GM19395 (cell line): Measurements from ENCODE around the gene NPW.

ENCODE experiments used
- ATAC-seq: cut with Tn5 transposase; IDR thresholded peaks from one replicate; pipeline ENCODE4 v1.9.1; 2021; ENCODE audit warnings: mild to moderate bottlenecking, moderate library complexity; ENCODE audit not compliant: unreplicated experiment

Gene NPW

GRCh38 chr16:2047330-2048115, 27.9 kb downstream of the NPW start, which contains the start of the genes NTHL1 and TSC2:
TSS of gene NTHL1 (minus strand) at chr16:2047834. CDS start at chr16:2047823, 11 bp downstream.
TSS of gene TSC2 (plus strand) at chr16:2047985. CDS start at chr16:2048616, 631 bp downstream.
- ATAC-seq = peak; percentile 80

- ATAC-seq = no peak
Measured at GRCh38 chr16:2048116-2048543, 28.5 kb downstream of the NPW start.

- no peak for ATAC-seq
Measured at GRCh38 chr16:2053211-2053610, 33.6 kb downstream of the NPW start.

GRCh38 chr16:2053897-2054296, 34.3 kb downstream of the NPW start:
- ATAC-seq = no peak

GRCh38 chr16:2054543-2055245, 35.1 kb downstream of the NPW start:
- no peak for ATAC-seq

- ATAC-seq = no peak
Measured at GRCh38 chr16:2056077-2056476, 36.5 kb downstream of the NPW start.

GRCh38 chr16:2056681-2057407, 37.3 kb downstream of the NPW start:
- no peak for ATAC-seq

- no peak for ATAC-seq
Measured at GRCh38 chr16:2057438-2057837, 37.9 kb downstream of the NPW start.

GRCh38 chr16:2058420-2058819, 38.8 kb downstream of the NPW start:
- no peak for ATAC-seq

GRCh38 chr16:2058872-2059271, 39.3 kb downstream of the NPW start:
- no peak for ATAC-seq

GRCh38 chr16:2060346-2060745, 40.8 kb downstream of the NPW start:
- ATAC-seq = no peak

- no peak for ATAC-seq
Measured at GRCh38 chr16:2061023-2061422, 41.4 kb downstream of the NPW start.

GRCh38 chr16:2061526-2061925, 41.9 kb downstream of the NPW start:
- no peak for ATAC-seq

GRCh38 chr16:2062801-2063200, 43.2 kb downstream of the NPW start:
- ATAC-seq = no peak

GRCh38 chr16:2063861-2064260, 44.3 kb downstream of the NPW start:
- ATAC-seq = no peak

GRCh38 chr16:2064368-2064945, 44.9 kb downstream of the NPW start:
- ATAC-seq = no peak

- ATAC-seq = no peak
Measured at GRCh38 chr16:2066139-2066538, 46.6 kb downstream of the NPW start.
